Measurements from ENCODE around the gene GBX2.
A peak's percentile ranks its signal among the peaks of the same experiment; 100 is the strongest.

Gene GBX2

GRCh38 chr2:236172255-236173035 lies 4.3 kb upstream of the GBX2 start:
- TF ChIP-seq CTCF (IDR thresholded peaks at IDR 0.05; ENCODE audit: low read depth, low read length), result no peak
- H3K4me3 ChIP-seq (ENCODE audit: low read depth, low read length), result peak overlapping the region; percentile 38

DNA sequence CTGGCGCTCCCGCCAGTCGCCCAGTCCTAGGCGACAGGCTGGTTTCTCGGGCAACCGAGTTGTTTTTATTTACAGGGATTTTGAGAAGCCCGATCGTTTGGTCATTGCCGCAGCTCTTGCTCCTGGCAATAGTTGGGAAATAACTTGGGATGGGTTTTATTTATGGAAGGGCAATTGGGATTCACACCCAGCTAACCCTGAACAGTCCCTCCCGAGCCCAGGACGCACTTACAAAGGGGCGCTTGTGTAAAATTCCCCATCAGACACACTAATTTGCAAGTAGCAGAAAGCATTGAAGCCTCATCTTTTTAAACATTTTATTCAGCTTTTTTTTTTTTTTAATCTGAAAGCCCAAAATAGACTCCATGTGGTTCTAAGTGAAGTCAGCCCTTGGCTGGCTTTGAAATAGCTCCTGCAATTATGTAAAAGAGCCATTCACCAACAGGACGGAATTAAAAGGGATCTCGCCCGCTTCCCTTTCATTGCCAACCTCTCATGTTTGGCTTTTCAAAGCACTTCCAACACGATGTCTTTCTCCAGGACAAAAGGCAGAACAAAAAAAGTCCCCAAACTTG lies 3.6 kb upstream of the GBX2 start:
- TF ChIP-seq CTCF (IDR thresholded peaks at IDR 0.05; ENCODE audit: low read depth, low read length), result no peak
- H3K4me3 ChIP-seq (ENCODE audit: low read depth, low read length), result peak overlapping the region; percentile 19

- H3K4me3 ChIP-seq (ENCODE audit: low read depth, low read length), result peak overlapping the region; percentile 19
- no peak for TF ChIP-seq CTCF (IDR thresholded peaks at IDR 0.05; ENCODE audit: low read depth, low read length)
Measured at GRCh38 chr2:236171181-236171679, 3.0 kb upstream of the GBX2 start.

- TF ChIP-seq CTCF (IDR thresholded peaks at IDR 0.05; ENCODE audit: low read depth, low read length), result no peak
- peak overlapping the region; percentile 19 for H3K4me3 ChIP-seq (ENCODE audit: low read depth, low read length)
Measured at GRCh38 chr2:236170590-236171165, 2.5 kb upstream of the GBX2 start.

DNA sequence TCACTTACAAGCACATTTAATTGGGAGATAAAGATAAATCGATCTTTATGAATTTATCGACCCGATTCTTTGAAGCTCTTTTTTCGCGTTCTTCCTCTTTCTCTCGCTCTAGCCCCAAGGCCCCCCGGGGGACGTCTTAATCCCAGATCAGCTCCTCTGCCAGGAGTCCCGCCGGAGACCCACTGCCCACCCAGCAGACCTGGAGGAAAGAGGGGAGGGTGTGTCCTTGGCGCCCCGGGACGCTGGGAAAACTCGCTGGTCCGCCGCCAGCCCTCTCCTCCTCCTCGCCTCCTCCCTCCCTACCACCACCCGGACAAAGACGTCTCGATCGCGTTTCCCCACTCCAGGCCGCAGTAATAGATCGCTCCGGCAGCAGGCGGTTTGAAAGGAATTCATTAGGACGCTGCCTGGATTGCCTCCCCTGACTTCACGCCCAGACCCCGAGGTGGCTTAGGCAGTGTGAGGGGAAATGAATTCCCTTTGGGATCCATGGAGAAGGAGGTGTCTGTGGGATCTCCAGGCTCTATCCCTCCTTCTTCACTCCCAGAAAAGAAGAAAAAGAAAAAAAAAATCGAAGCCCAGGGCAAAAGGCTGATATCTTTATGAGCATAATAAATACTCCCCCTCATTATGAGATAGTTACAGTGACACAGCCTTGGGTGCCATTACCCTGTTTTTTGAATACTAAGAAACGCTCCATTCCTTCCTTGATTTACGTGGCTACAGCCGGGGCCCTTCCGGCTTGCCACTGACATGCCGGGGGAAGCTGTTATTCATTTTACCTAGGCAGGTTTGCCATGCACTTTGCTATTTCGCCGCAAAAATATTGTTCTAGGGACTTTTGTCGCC lies 1.8 kb upstream of the GBX2 start:
- no peak for TF ChIP-seq CTCF (IDR thresholded peaks at IDR 0.05; ENCODE audit: low read depth, low read length)
- peak overlapping the region; percentile 77 for H3K4me3 ChIP-seq (ENCODE audit: low read depth, low read length)

GRCh38 chr2:236169151-236169721 lies 1.1 kb upstream of the GBX2 start:
- TF ChIP-seq CTCF (IDR thresholded peaks at IDR 0.05; ENCODE audit: low read depth, low read length), result no peak

More at GRCh38 chr2:236169151-236169721, 1.1 kb upstream of the GBX2 start:
- H3K4me3 ChIP-seq (ENCODE audit: low read depth, low read length), result peak overlapping the region; percentile 77

All from WI38 (cell line).